GM18909 (cell line): ENCODE measurements around the gene SUGP1.
"Not testable (repeated sequence)": the region's sequence is repeated elsewhere in the genome, so short reads cannot be mapped to it uniquely, and the experiment has no call there.

ENCODE experiments used
- ATAC-seq: cut with Tn5 transposase; IDR thresholded peaks from one replicate; pipeline ENCODE4 v1.9.1; 2021; ENCODE audit warnings: mild to moderate bottlenecking; ENCODE audit not compliant: unreplicated experiment, poor library complexity

The SUGP1 gene

GRCh38 chr19:19320361-19321140, at the start of gene SUGP1, which contains the start of gene MAU2:
Gene SUGP1 (minus strand): TSS chr19:19320509. CDS start chr19:19320496, 13 bp downstream.
Gene MAU2 (plus strand): TSS chr19:19320829. CDS start chr19:19320860, 31 bp downstream.
- ATAC-seq = peak; percentile 90

GRCh38 chr19:19368087-19368486, 47.8 kb upstream of the SUGP1 start:
- no peak for ATAC-seq

GRCh38 chr19:19366434-19367396, 46.4 kb upstream of the SUGP1 start:
- ATAC-seq = peak; percentile 82

GRCh38 chr19:19362075-19362474, 41.8 kb upstream of the SUGP1 start:
- no peak for ATAC-seq

GRCh38 chr19:19361075-19361594, 40.8 kb upstream of the SUGP1 start:
- peak; percentile 69 for ATAC-seq

- no peak for ATAC-seq
Measured at GRCh38 chr19:19356901-19357566, 36.7 kb upstream of the SUGP1 start.

GRCh38 chr19:19356500-19356899, 36.2 kb upstream of the SUGP1 start:
- no peak for ATAC-seq

GRCh38 chr19:19355606-19356139, 35.4 kb upstream of the SUGP1 start:
- no peak for ATAC-seq

- no peak for ATAC-seq
Measured at GRCh38 chr19:19354932-19355331, 34.6 kb upstream of the SUGP1 start.

- ATAC-seq = no peak
Measured at GRCh38 chr19:19354007-19354406, 33.7 kb upstream of the SUGP1 start.

- no peak for ATAC-seq
Measured at GRCh38 chr19:19352823-19353222, 32.5 kb upstream of the SUGP1 start.

GRCh38 chr19:19350756-19351155, 30.4 kb upstream of the SUGP1 start:
- not testable (repeated sequence) for ATAC-seq

GRCh38 chr19:19349365-19349764, 29.1 kb upstream of the SUGP1 start:
- no peak for ATAC-seq

- no peak for ATAC-seq
Measured at GRCh38 chr19:19348266-19348665, 28.0 kb upstream of the SUGP1 start.

GRCh38 chr19:19347401-19348110, 27.2 kb upstream of the SUGP1 start:
- no peak for ATAC-seq

GRCh38 chr19:19345970-19346369, 25.7 kb upstream of the SUGP1 start:
- ATAC-seq = no peak

GRCh38 chr19:19345232-19345631, 24.9 kb upstream of the SUGP1 start:
- ATAC-seq = no peak

- ATAC-seq = no peak
Measured at GRCh38 chr19:19343762-19344161, 23.5 kb upstream of the SUGP1 start.

- ATAC-seq = no peak
Measured at GRCh38 chr19:19343016-19343362, 22.7 kb upstream of the SUGP1 start.
